HepG2 (cell line): ENCODE measurements around the gene H1-8. TPM values are rescaled to one million over a fixed set of nuclear protein-coding genes. Genes with fewer than 3 reads are reported as not detected.

Experiments used
- ATAC-seq: fragments of 200-7000 bp; cut with Tn5 transposase; 3 replicates; pipeline ENCODE4 v1.9.1; 2020; ENCODE audit warnings: mild to moderate bottlenecking, moderate library complexity
- BruUV-seq: library from RNA; stranded (reverse); fragments of 400-500 nt; replicated peaks from 2 replicates; lab custom pipeline; 2021; lab: Mats Ljungman, UMichigan
- CTCF ChIA-PET: fragments of 300-600 bp; formaldehyde crosslinking; extraction: SDS; loops from one replicate; lab custom pipeline; 2021; ENCODE audit warnings: low total read pairs, inconsistent platforms, low intra/inter-chr PET ratio; lab: Yijun Ruan, JAX
- POLR2A ChIA-PET: fragments of 350-600 bp; sonication (Branson Sonifier 250); formaldehyde crosslinking; loops from one replicate; lab custom pipeline; 2020; ENCODE audit warnings: antibody characterized with exemption, inconsistent platforms; lab: Yijun Ruan, JAX
- DNase-seq: peaks from one replicate; pipeline ENCODE4 v3.0.0-alpha.2; 2015; ENCODE audit warnings: low spot score
- FAIRE-seq: peaks from 3 replicates; lab custom pipeline; 2011; peaks lifted over from hg19 to GRCh38; lab: Jason Lieb, UNC
- H2AFZ ChIP-seq: one replicate; pipeline ENCODE4 v1.6.1; 2011; ENCODE audit warnings: low read length, inconsistent platforms
- H3K27ac ChIP-seq: fragments of 300-600 bp; 3 replicates; pipeline ENCODE4 v1.8.0; 2011; ENCODE audit warnings: mixed run types, mild to moderate bottlenecking, mixed read lengths, low read length, inconsistent platforms; ENCODE audit not compliant: insufficient read depth; ENCODE audit errors: extremely low read length
- H3K27me3 ChIP-seq, 2 experiments: fragments of 200-600 bp in 1 of 2; 2 replicates in 1 of 2; 3 replicates in 1 of 2; pipeline versions ENCODE4 v1.6.0 to v1.8.0; 2011; ENCODE audit warnings: low read length in 2 of 2, mild to moderate bottlenecking in 2 of 2, moderate library complexity in 2 of 2, inconsistent platforms in 1 of 2; ENCODE audit not compliant: insufficient read depth in 2 of 2, control insufficient read depth in 1 of 2
- H3K36me3 ChIP-seq, 2 experiments: fragments of 200-600 bp in 1 of 2; replicated peaks in 1 of 2; 2 replicates in 1 of 2; 3 replicates in 1 of 2; pipeline versions ENCODE4 v1.5.1 to v1.8.0; 2011; ENCODE audit warnings: low read length in 2 of 2, inconsistent platforms in 1 of 2; ENCODE audit not compliant: insufficient read depth in 2 of 2, control insufficient read depth in 1 of 2
- H3K4me1 ChIP-seq: 2 replicates; pipeline ENCODE4 v1.5.1; 2012; ENCODE audit warnings: low read length, inconsistent platforms; ENCODE audit not compliant: insufficient read depth
- H3K4me2 ChIP-seq: 2 replicates; pipeline ENCODE4 v1.6.0; 2011; ENCODE audit warnings: low read depth, low read length, inconsistent platforms
- H3K4me3 ChIP-seq, 3 experiments: fragments of 200-600 bp in 1 of 3; sonication (generic), shearing (Covaris generic) in 1 of 3; replicated peaks in 1 of 3; 2 replicates each; pipeline ENCODE4 v1.5.1; 2011 to 2016; ENCODE audit warnings: low read length in 3 of 3, inconsistent platforms in 2 of 3, low read depth in 2 of 3, mild to moderate bottlenecking in 2 of 3, control low read depth in 1 of 3, mixed read lengths in 1 of 3; ENCODE audit not compliant: insufficient read depth in 1 of 3
- H3K79me2 ChIP-seq: one replicate; pipeline ENCODE4 v1.6.1; 2011; ENCODE audit warnings: low read length, inconsistent platforms; ENCODE audit not compliant: insufficient read depth
- H3K9ac ChIP-seq: 2 replicates; pipeline ENCODE4 v1.6.0; 2011; ENCODE audit warnings: mild to moderate bottlenecking, low read depth, low read length, inconsistent platforms; ENCODE audit not compliant: insufficient read depth
- H3K9me3 ChIP-seq: 2 replicates; pipeline ENCODE4 v1.5.1; 2012; ENCODE audit warnings: mild to moderate bottlenecking, low read length
- H4K20me1 ChIP-seq: 2 replicates; pipeline ENCODE4 v1.6.0; 2011; ENCODE audit warnings: inconsistent platforms, mild to moderate bottlenecking, low read length, moderate library complexity; ENCODE audit not compliant: insufficient read depth
- CEBPG ChIP-seq: IDR thresholded peaks from 2 replicates; pipeline ENCODE4 v1.6.1; 2016
- CREBL2 ChIP-seq: sonication (generic); formaldehyde crosslinking; IDR thresholded peaks from 2 replicates; pipeline ENCODE4 v1.8.1; 2023; ENCODE audit warnings: missing genetic modification reagents, mild to moderate bottlenecking, borderline replicate concordance
- FOXK1 ChIP-seq: sonication (generic); formaldehyde crosslinking; IDR thresholded peaks from 2 replicates; pipeline ENCODE4 v1.4.0; 2020; ENCODE audit warnings: low read depth, missing genetic modification reagents, borderline replicate concordance
- HOXA5 ChIP-seq: sonication (generic); formaldehyde crosslinking; IDR thresholded peaks from 2 replicates; pipeline ENCODE4 v1.4.0; 2020; ENCODE audit warnings: missing genetic modification reagents
- IRF2 ChIP-seq: IDR thresholded peaks from 2 replicates; pipeline ENCODE4 v1.6.1; 2018; ENCODE audit warnings: missing genetic modification reagents, missing compliant biosample characterization
- PAX8 ChIP-seq: sonication (generic); formaldehyde crosslinking; IDR thresholded peaks from 2 replicates; pipeline ENCODE4 v1.8.0; 2022; ENCODE audit warnings: mild to moderate bottlenecking, missing genetic modification reagents, borderline replicate concordance
- RARG ChIP-seq: sonication (generic); formaldehyde crosslinking; IDR thresholded peaks from 2 replicates; pipeline ENCODE4 v1.4.0; 2020; ENCODE audit warnings: low read depth, mild to moderate bottlenecking, missing genetic modification reagents
- YY1 ChIP-seq: IDR thresholded peaks from 2 replicates; pipeline ENCODE4 v1.6.1; 2011; ENCODE audit warnings: low read length, low read depth, moderate library complexity, mild to moderate bottlenecking; ENCODE audit not compliant: insufficient read depth, insufficient replicate concordance
- ZNF772 ChIP-seq: sonication (generic); formaldehyde crosslinking; IDR thresholded peaks from 2 replicates; pipeline ENCODE4 v1.5.0; 2020; ENCODE audit warnings: mild to moderate bottlenecking, missing genetic modification reagents
- ZNF83 ChIP-seq: sonication (generic); formaldehyde crosslinking; IDR thresholded peaks from 2 replicates; pipeline ENCODE4 v1.4.0; 2020; ENCODE audit warnings: missing genetic modification reagents, mild to moderate bottlenecking, borderline replicate concordance
- ZZZ3 ChIP-seq: sonication (generic); formaldehyde crosslinking; IDR thresholded peaks from 2 replicates; pipeline ENCODE4 v1.4.0; 2020; ENCODE audit warnings: missing genetic modification reagents, mild to moderate bottlenecking, borderline replicate concordance
- WGBS: methylation state at CpG from one replicate; pipeline ENCODE4 v1.1.6; 2017; ENCODE audit warnings: low lambda C conversion rate; 5-methylcytosine and 5-hydroxymethylcytosine counted together
- in situ Hi-C: cut with HindIII; loops from 2 replicates; pipeline ENCODE4 v1.10.0; 2017; ENCODE audit warnings: low pct_unique_long_range_greater_than_20kb; ENCODE audit not compliant: extremely low pct_ligation_motif_present
- intact Hi-C: fragments of 100-400 bp; cut with micrococcal nuclease; formaldehyde crosslinking; loops from one replicate; pipeline ENCODE4 v1.10.0; 2022; ENCODE audit not compliant: unreplicated experiment
- polyA plus RNA-seq, 8 experiments: library from polyadenylated mRNA; depleted of rRNA in 3 of 8; stranded (reverse) in 7 of 8; unstranded in 1 of 8; fragments of >200 nt; fragmentation: Illumina TruSeq in 4 of 8; extraction: Trizol in 4 of 8; gene quantifications; 2 replicates each; pipeline versions ENCODE4 v1.2.1 to v1.2.3, GENCODE V29; 2011 to 2016; ENCODE audit warnings: low read depth in 4 of 8, missing spikeins in 1 of 8, mixed read lengths in 1 of 8; ENCODE audit not compliant: insufficient read depth in 1 of 8
- total RNA-seq, 5 experiments: library from RNA; depleted of rRNA; stranded (reverse); fragments of >200 nt; fragmentation: Illumina TruSeq; extraction: Trizol; gene quantifications; 2 replicates each; pipeline ENCODE4 v1.2.3, GENCODE V29; 2016; ENCODE audit warnings: low read depth in 1 of 5

Gene H1-8
- total and polyA plus RNA-seq, 2 of the 13 experiments (the other 11 are each of a cell fraction or from before 2014, with no cell fraction given) = 0.08 TPM; not detected in 1

GRCh38 chr3:129527262-129527661, 15.7 kb upstream of the H1-8 start:
- no peaks in the 10 kb centered on the region for H3K36me3 ChIP-seq
- no peak overlapping the region for H2AFZ ChIP-seq
- in situ Hi-C loops = no loop called here
- peaks cover 48% of the 10 kb centered on the region for H3K4me1 ChIP-seq
- POLR2A ChIA-PET = no interaction called here
- H3K27ac ChIP-seq = no peak overlapping the region
- WGBS = 78% methylated on average over 6 of the region's 11 CpGs
- no peak for ATAC-seq
- TF ChIP-seq PAX8 (CRISPR knock-in tag) (no peak), ZZZ3 (CRISPR knock-in tag) (no peak), CREBL2 (CRISPR knock-in tag) (no peak), RARG (CRISPR knock-in tag) (no peak), IRF2 (CRISPR knock-in tag) (no peak), CEBPG (CRISPR knock-in tag) (no peak), FOXK1 (CRISPR knock-in tag) (no peak), HOXA5 (CRISPR knock-in tag) (no peak), ZNF772 (no peak), YY1 (no peak), ZNF83 (CRISPR knock-in tag) (no peak)
- no peaks in the 10 kb centered on the region for H3K9me3 ChIP-seq
- intact Hi-C loops = no loop called here
- no peak for FAIRE-seq
- no peak overlapping the region for H3K4me3 ChIP-seq
- no peak overlapping the region for H3K4me2 ChIP-seq
- no peaks in the 10 kb centered on the region for H4K20me1 ChIP-seq
- H3K79me2 ChIP-seq = no peaks in the 10 kb centered on the region
- H3K27me3 ChIP-seq = no peaks in the 10 kb centered on the region; a peak in 1 of 5 replicates
- CTCF ChIA-PET = no interaction called here
- no TSS peak for BruUV-seq
- H3K9ac ChIP-seq = no peak overlapping the region
- DNase-seq = no peak
